Stimulated activated effector memory CD8-positive, alpha-beta T cell treated with anti-CD3 and anti-CD28 coated beads, Interleukin-12 subunit alpha, Interleukin-12 subunit beta, amount 100 ng/mL, for 72 hours (primary cell): ENCODE results near the gene TRAF3.
"Not testable (repeated sequence)": the region's sequence is repeated elsewhere in the genome, so short reads cannot be mapped to it uniquely, and the experiment has no call there.

ENCODE experiments used
- ATAC-seq: fragments of 150-1000 bp; cut with Tn5 transposase; 2 replicates; pipeline ENCODE4 v1.10.0; 2021
- DNase-seq, 2 donors: peaks; one replicate each; pipeline ENCODE4 v3.0.0; 2021 to 2022; ENCODE audit warnings: low spot score in 2 of 2
- H3K27ac Mint-ChIP-seq: one replicate; pipeline ENCODE4 v1.8.0; 2022; ENCODE audit warnings: mild to moderate bottlenecking, mixed read lengths
- H3K36me3 Mint-ChIP-seq: one replicate; pipeline ENCODE4 v1.8.0; 2022; ENCODE audit warnings: mild to moderate bottlenecking, mixed read lengths
- H3K4me1 Mint-ChIP-seq: one replicate; pipeline ENCODE4 v1.8.0; 2022; ENCODE audit warnings: mixed read lengths
- H3K4me3 Mint-ChIP-seq: one replicate; pipeline ENCODE4 v1.8.0; 2022; ENCODE audit warnings: mild to moderate bottlenecking, mixed read lengths
- H3K9me3 Mint-ChIP-seq: one replicate; pipeline ENCODE4 v1.8.0; 2022; ENCODE audit warnings: mixed read lengths

Gene TRAF3

DNA sequence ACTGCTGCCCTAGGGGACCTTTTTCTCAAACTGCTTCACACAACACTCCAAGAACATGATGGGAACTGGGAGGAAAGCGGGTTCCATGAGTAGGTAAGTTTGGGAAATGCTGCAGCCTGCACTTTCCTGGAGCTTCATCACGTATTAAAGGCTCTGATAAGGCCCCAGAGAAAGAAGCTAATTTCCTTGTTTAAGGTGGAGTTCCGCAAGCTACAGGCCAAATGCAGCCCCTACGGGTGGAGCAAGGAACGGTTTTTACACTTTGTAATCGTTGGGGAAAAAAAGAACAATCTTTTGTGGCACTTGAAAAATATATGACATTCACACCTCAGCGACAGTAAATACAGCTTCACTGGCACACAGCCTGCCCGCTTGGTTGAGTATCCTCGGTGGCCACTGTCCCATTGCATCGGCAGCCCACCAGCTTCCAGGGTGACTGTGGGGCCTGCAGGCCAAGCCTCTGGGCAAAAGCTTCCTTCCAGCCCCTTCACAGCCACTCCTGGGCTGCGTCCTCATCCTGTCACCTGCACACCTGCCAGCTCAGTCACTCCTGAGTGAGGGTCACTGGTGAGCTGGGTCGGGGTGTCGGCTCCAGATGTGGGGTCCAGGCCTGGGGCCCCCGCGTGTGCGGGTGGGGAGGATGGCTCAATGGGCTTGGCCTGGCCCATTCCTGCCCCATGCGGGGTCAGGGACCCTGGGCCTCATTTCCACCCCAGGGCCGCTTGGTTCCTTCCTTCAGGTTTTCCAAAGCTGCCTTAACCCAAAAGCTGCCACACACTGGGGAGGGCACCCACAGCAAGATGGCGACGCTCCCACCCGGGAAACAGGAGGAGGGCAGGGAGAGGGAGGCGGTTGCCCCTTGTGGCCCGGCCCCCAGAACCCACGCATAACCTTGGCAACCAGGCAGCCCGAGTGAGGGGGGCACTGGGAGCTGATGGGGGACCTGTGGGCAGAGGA lies 147.7 kb downstream of the TRAF3 start:
- H3K9me3 Mint-ChIP-seq, result no peaks in the 10 kb centered on the region
- no peaks in the 10 kb centered on the region for H3K36me3 Mint-ChIP-seq
- peaks cover 11% of the 10 kb centered on the region for H3K4me1 Mint-ChIP-seq
- H3K27ac Mint-ChIP-seq, result no peak overlapping the region
- H3K4me3 Mint-ChIP-seq, result no peak overlapping the region
- DNase-seq (no peak), ATAC-seq (no peak)

DNA sequence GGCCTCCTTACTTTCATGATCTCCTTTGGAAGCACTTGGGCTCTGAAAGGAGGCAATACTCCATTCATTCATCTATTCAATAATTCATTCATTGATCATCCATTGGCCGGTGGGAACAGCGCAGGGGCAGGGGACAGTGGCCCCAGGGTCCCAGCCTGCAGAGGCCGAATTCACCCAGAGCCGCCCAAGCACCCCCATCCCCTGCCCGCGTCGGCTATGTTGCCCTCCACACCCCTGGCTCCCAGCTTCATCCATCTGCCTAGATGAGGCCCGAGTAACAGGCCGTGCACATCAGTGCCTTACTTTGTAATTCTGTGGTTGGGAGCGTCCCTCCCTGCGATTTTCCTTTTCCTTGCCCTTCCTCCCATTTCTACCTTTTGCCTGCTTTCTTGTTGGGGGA lies 148.4 kb downstream of the TRAF3 start:
- ATAC-seq, result no peak
- Mint-ChIP-seq H3K4me1 (peaks cover 11% of the 10 kb centered on the region), H3K36me3 (no peaks in the 10 kb centered on the region), H3K27ac (no peak overlapping the region), H3K9me3 (no peaks in the 10 kb centered on the region), H3K4me3 (no peak overlapping the region)
- DNase-seq, result no peak

DNA sequence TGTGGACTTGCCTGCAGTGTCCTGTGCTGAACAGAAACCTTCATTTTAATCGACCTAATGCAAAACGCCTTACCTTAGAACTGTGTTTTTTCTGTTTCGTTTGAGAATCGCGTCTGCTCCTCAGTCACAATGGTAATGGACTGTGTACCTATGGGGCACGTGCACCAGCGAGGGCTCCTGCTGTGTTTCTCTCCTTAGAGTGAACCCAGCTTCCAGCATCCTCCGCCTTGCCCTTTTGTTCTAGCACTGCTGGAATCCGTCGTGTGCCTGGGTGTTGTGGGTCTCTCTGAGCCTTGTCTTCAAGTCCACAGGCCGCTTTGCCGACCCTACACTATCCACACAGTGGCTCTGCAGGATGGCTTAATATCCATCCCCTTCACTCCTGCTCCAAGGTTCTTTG lies 148.9 kb downstream of the TRAF3 start:
- no peak for DNase-seq
- H3K36me3 Mint-ChIP-seq, result no peaks in the 10 kb centered on the region
- H3K4me3 Mint-ChIP-seq, result no peak overlapping the region
- no peak overlapping the region for H3K27ac Mint-ChIP-seq
- ATAC-seq, result no peak
- peaks cover 11% of the 10 kb centered on the region for H3K4me1 Mint-ChIP-seq
- H3K9me3 Mint-ChIP-seq, result no peaks in the 10 kb centered on the region

DNA sequence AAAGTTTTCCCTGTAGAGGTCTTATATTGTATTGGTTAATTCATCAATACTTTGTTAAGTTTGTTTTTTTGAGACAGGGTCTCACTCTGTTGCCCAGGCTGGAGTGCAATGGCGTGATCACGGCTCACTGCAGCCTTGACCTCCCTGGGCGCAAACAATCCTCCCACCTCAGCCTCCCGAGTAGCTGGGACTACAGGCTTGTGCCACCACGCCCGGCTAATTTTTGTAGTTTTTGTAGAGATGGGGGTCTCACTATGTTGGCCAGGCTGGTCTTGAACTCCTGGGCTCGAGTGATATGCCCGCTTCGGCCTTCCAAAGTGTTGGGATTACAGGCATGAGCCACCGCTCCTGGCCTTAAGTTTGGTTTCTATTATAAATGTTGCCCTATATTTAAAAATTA lies 149.6 kb downstream of the TRAF3 start:
- not testable (repeated sequence) for H3K4me3 Mint-ChIP-seq, DNase-seq, ATAC-seq, H3K9me3 Mint-ChIP-seq, H3K27ac Mint-ChIP-seq, H3K36me3 Mint-ChIP-seq
- H3K4me1 Mint-ChIP-seq, result peaks cover 11% of the 10 kb centered on the region

DNA sequence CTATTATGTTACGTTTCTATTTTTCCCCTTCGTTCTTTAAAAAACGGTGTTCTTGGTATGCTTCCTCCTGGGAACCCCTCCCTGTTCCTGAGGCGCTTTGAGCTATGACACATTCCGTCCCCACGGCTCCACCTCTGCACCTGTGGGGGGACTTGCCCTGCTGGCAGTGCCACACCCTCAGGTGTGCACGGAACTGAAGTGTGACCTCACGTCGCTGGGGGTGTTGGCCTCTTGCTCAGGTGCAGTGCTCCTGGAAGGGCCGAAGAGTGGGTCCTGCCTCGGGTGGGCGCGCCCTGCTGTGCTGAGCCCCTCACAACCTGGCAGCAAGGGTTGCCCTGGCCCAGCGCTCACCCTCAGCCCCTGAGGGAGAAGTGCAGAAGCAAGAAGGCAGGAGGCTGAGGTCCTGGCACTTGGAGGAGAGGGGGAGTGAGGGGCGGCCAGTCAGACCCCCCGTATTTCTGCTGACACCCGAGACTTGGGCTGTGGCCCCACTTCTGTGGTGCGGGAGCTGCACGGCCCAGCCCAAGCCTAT lies 150.2 kb downstream of the TRAF3 start:
- ATAC-seq (no peak), DNase-seq (no peak)
- no peaks in the 10 kb centered on the region for H3K36me3 Mint-ChIP-seq
- no peaks in the 10 kb centered on the region for H3K9me3 Mint-ChIP-seq
- peak overlapping the region; percentile 53 for H3K4me3 Mint-ChIP-seq
- peaks cover 11% of the 10 kb centered on the region for H3K4me1 Mint-ChIP-seq
- no peak overlapping the region for H3K27ac Mint-ChIP-seq

DNA sequence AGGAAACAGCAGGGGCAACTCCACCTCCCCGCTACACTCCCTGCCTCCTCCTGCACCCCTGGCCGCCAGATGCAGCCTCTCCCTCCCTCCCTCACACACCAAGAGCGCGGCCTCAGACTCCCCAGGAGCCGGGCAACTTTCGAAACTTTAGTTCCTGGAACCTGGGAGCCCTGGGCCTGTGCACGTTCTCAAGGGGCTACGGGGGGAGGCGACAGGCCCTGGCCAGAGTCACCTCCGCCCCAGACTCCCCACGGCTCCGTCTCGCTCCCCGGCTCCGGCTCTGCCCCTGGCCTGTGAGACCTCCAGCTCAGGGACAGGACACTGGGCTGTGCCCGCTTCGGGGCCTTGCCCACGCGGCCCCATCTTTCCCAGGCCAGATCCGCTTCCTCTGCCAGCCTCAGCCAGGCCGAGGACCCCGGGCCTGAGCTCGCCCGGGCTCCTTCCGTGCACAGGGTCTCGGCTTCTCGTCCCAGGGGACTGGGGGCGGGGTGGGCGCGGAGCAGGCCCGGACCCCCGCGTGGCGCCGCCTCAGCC lies 150.7 kb downstream of the TRAF3 start:
- Mint-ChIP-seq H3K9me3 (no peaks in the 10 kb centered on the region), H3K4me3 (peak overlapping the region; percentile 53), H3K36me3 (no peaks in the 10 kb centered on the region), H3K27ac (no peak overlapping the region), H3K4me1 (peaks cover 11% of the 10 kb centered on the region)
- ATAC-seq (peak; percentile 27), DNase-seq (no peak)

DNA sequence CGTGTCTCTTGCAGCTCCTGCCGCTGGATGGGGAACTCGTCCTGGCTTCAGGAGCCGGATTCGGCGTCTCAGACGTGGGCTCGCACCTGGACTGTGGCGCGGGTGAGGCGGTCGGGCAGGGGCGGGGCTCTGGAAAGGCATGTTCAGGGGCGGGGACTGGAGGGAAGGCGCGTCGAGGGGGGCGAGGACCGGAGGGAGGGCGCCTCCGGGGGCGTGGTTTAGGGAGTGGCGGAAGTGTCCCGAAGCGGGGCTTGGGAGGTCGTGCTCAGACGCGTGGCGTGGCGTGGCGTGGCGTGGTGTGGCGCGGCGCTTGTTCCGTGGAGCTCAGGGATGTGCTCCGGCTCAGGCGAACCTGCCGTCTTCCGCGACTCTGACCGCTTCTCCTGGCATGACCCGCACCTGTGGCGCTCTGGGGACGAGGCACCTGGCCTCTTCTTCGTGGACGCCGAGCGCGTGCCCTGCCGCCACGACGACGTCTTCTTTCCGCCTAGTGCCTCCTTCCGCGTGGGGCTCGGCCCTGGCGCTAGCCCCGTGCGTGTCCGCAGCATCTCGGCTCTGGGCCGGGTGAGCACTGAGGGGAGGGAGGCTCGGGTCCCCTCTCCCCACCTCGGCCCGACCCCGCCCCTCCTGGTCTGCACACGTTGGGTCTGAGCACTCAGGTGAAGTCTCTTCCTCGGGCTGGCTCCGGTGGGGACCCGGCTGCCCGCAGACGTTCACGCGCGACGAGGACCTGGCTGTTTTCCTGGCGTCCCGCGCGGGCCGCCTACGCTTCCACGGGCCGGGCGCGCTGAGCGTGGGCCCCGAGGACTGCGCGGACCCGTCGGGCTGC lies 151.4 kb downstream of the TRAF3 start:
- peaks cover 6% of the 10 kb centered on the region for H3K4me1 Mint-ChIP-seq
- peak; percentile 46 to 66 for DNase-seq
- no peak overlapping the region for H3K27ac Mint-ChIP-seq
- peak overlapping the region; percentile 53 for H3K4me3 Mint-ChIP-seq
- ATAC-seq, result peak; percentile 75
- H3K36me3 Mint-ChIP-seq, result no peaks in the 10 kb centered on the region
- H3K9me3 Mint-ChIP-seq, result no peaks in the 10 kb centered on the region

DNA sequence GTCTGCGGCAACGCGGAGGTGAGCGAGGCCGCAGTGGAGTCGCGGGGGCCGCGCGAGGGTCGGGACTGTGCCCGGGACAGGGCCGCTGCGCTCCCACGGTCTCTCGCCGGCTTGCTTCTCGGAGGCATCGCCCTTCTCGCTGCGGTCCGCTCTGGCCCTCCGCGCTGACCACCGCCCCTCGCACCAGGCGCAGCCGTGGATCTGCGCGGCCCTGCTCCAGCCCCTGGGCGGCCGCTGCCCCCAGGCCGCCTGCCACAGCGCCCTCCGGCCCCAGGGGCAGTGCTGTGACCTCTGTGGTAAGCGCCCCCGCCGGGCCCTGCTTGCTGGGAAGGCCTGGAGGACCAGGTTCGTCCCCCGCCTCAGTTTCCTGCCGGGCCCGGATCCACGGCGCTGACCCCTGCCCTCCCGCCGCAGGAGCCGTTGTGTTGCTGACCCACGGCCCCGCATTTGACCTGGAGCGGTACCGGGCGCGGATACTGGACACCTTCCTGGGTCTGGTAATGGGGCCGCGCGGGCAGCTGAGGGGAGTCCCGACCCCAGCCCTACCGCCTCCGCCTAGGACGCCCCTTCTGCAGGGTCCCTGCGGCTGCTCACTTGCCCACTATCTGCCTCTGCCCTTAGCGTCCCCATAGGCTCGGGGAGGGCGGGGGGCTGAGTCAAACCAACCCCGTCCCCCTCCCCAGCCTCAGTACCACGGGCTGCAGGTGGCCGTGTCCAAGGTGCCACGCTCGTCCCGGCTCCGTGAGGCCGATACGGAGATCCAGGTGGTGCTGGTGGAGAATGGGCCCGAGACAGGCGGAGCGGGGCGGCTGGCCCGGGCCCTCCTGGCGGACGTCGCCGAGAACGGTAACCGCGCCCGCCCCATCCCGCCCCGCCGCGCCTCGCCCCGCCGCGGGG lies 152.2 kb downstream of the TRAF3 start:
- ATAC-seq (no peak), DNase-seq (no peak)
- Mint-ChIP-seq H3K4me1 (peaks cover 6% of the 10 kb centered on the region), H3K27ac (no peak overlapping the region), H3K4me3 (peak overlapping the region; percentile 53), H3K36me3 (no peaks in the 10 kb centered on the region), H3K9me3 (no peaks in the 10 kb centered on the region)

DNA sequence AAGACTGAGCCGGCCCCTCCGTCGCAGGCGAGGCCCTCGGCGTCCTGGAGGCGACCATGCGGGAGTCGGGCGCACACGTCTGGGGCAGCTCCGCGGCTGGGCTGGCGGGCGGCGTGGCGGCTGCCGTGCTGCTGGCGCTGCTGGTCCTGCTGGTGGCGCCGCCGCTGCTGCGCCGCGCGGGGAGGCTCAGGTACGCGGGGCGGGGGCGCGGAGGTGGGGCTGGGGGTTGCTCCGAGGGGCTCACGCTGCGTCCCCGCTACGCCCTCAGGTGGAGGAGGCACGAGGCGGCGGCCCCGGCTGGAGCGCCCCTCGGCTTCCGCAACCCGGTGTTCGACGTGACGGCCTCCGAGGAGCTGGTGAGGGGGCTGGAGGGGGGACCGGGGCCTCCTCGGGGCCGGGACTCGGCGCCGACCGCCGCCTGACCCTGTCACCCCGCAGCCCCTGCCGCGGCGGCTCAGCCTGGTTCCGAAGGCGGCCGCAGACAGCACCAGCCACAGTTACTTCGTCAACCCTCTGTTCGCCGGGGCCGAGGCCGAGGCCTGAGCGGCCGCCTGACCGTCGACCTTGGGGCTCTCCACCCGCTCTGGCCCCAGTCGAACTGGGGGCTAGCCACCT lies 153.0 kb downstream of the TRAF3 start:
- no peaks in the 10 kb centered on the region for H3K9me3 Mint-ChIP-seq
- H3K36me3 Mint-ChIP-seq, result no peaks in the 10 kb centered on the region
- DNase-seq (no peak), ATAC-seq (no peak)
- peaks cover 6% of the 10 kb centered on the region for H3K4me1 Mint-ChIP-seq
- H3K27ac Mint-ChIP-seq, result no peak overlapping the region
- peak overlapping the region; percentile 53 for H3K4me3 Mint-ChIP-seq

DNA sequence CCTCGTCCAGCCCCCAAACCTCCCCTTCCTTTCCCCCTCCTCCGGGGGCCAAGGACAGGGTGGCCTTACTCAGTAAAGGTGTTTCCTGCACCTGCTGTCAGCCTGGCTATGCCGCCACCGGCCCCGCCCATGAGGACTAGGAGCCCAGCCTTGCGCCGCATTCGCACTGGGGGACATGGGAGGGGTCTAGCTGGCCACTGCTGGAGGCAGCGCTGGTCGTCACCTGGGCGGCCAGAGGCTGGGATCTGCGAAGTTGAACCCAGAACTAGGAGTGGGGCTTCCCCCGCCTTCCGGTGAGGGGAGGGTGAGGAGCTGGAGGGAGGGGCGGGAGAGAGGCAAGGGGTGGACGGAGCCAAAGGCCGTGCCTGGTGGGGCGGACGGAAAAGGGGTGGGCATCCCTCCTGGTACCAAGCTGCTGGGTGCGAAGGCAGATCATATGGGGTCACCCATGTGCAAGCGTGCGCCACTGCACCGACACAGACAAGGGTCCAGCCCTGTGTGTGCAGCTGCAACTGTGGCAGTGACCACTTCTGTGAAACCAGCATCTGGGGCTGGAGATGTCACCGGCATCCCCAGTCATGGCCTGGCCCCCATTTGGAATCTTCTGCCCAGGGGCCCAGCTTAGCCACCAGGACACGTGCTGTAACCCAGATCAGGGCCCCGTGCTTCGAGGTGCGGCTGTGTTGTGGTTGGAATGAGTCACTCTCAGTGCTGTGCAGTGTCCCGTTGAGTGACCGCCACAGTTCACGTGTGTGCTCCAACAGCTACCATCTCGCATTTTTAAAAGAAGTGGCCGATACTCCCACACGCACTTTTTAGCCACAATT lies 153.7 kb downstream of the TRAF3 start:
- DNase-seq (no peak), ATAC-seq (no peak)
- Mint-ChIP-seq H3K4me1 (peaks cover 2% of the 10 kb centered on the region), H3K4me3 (no peak overlapping the region), H3K9me3 (no peaks in the 10 kb centered on the region), H3K36me3 (no peaks in the 10 kb centered on the region), H3K27ac (no peak overlapping the region)

DNA sequence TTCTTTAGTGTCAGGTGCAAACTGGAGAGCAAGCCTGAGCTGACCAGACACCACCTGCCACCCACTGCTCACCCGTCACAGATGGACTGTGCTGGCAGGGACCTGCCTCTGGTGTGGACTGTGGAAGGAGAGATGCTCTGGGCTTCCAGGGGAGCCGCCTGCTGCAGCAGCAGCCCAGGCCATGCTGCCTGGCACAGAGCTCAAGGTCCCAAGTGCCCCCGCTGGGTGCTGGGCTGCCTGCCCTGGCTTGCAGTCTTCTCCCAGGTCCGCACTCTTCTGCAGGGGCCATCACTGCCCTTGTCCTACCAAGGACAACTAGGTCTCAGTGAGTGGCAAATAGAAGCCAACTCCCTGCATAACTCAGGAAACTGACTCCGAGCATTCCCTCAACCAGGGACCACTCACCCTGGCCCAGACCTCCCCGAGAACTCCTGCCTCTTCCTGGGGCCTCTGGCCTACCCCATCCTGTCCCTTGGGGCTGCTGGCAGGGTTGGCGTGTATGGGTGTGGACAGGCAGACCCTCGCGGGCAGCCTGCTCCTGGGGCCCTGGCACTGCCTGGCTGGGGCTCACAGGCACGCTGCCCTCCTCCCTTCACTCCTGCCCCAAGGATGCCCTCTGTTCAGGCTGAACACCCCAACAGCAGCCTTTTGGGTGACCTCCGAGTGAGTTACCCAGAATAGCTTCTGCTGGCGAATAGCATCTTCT lies 154.5 kb downstream of the TRAF3 start:
- Mint-ChIP-seq H3K4me1 (no peaks in the 10 kb centered on the region), H3K27ac (no peak overlapping the region), H3K9me3 (no peaks in the 10 kb centered on the region), H3K36me3 (no peaks in the 10 kb centered on the region), H3K4me3 (no peak overlapping the region)
- DNase-seq (no peak), ATAC-seq (no peak)

DNA sequence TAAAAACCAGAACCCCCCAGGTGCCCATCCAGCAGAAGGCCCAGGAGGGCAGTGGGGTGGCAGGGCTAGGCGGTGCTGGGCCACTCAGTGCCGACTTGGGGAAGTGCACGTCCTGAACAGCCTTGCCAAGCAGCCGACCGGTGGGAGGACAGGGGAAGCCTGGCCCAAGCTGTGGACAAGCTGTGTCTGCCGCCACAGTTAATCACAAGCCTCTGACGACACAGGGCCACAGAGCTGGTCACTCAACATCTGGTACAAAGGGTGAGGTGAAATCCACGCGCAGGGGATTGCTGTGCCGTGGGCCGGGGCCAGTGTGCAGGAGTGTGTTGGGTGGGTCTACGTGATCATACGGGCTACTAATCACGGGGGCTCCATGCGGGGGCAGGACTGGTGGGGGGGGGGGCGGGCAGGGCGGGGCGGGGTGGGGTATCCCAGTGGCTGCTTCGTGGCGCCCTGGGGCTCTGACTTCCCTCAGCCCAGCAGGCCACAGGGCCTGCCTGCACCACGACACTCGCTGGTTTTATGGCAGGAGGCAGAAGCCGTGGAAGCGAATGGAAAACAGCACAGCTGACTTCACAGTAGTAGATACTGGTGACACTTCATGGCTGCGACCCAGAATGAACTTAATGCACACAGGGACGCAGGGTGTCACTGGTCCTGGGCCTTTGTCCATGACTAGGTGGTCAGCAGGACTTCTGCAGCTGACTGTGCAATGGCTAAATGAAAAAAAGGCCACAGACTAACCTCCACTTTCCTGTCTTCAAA lies 155.4 kb downstream of the TRAF3 start:
- DNase-seq, result no peak
- ATAC-seq, result no peak
- no peaks in the 10 kb centered on the region for H3K36me3 Mint-ChIP-seq
- H3K27ac Mint-ChIP-seq, result no peak overlapping the region
- no peak overlapping the region for H3K4me3 Mint-ChIP-seq
- no peaks in the 10 kb centered on the region for H3K9me3 Mint-ChIP-seq
- no peaks in the 10 kb centered on the region for H3K4me1 Mint-ChIP-seq
